ENCODE results near the gene SLC45A1. TPM values are rescaled to one million over a fixed set of nuclear protein-coding genes. Genes with fewer than 3 reads are reported as not detected.

Gene SLC45A1
- total RNA-seq, 4 donors from 2014 or later: 0.51 to 13.8 (median 7.4) TPM

DNA sequence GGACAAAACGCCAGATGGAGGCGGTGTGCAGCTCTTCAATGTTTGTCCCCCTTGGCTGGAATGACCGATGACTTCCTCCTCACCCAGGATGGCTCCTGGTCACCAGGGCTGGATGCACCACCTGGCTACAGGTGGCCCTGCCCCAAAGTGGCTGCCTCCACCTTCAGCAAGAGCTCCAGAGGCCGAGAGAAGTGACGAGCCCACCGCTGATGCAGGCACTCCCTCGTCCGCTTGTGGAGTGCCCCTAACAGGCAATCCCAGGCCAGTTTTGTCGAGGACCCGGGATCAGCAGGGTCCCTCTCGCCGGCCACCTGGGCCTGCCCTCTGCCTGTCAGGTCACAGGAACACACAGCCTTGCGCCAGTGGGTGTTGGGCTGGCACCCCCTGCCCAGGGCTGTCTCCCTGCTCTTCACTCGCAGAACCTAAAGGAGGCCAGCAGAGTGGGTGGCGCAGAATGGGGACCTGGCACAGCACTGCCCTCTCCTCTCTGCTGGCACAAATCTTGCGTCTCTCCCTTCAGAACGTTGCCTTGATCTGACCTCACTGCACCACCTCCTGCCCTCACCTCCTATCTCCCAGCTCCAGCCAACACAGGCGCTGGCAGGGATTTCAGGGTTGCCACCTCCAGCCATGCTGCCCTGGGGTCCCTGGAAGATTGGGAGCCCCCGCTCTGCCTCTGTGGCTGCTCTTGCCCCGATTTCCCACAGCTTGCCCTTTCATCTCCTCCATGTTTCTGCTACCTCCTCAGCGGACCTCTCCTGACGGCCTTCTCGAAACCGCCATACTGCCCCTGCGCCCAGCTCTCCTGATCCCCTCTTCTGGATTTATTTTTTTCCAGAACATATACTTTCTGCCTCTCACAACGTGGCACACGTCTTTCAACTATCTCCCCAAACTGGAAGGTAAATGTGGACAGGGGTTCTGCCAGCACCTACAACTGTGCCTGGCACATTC is 38.6 kb downstream of the SLC45A1 start:
- intact Hi-C loops (cut with DNase I; ENCODE audit: low total_unique reads): no loop called here
- TF ChIP-seq, protein P1, sequence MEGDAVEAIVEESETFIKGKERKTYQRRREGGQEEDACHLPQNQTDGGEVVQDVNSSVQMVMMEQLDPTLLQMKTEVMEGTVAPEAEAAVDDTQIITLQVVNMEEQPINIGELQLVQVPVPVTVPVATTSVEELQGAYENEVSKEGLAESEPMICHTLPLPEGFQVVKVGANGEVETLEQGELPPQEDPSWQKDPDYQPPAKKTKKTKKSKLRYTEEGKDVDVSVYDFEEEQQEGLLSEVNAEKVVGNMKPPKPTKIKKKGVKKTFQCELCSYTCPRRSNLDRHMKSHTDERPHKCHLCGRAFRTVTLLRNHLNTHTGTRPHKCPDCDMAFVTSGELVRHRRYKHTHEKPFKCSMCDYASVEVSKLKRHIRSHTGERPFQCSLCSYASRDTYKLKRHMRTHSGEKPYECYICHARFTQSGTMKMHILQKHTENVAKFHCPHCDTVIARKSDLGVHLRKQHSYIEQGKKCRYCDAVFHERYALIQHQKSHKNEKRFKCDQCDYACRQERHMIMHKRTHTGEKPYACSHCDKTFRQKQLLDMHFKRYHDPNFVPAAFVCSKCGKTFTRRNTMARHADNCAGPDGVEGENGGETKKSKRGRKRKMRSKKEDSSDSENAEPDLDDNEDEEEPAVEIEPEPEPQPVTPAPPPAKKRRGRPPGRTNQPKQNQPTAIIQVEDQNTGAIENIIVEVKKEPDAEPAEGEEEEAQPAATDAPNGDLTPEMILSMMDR (IDR thresholded peaks at IDR 0.05): no peak
- no peak for TF ChIP-seq POLR2A (IDR thresholded peaks at IDR 0.05)
- H3K9me3 ChIP-seq: no peaks in the 10 kb centered on the region
- no peaks in the 10 kb centered on the region for H3K27me3 ChIP-seq
- H3K4me1 ChIP-seq: no peaks in the 10 kb centered on the region
- H3K36me3 ChIP-seq: no peaks in the 10 kb centered on the region
- peak in 1 of 2 donors; percentile 14 for DNase-seq
- H3K4me3 ChIP-seq: no peak overlapping the region
- H3K27ac ChIP-seq: peak overlapping the region; percentile 27 to 38

DNA sequence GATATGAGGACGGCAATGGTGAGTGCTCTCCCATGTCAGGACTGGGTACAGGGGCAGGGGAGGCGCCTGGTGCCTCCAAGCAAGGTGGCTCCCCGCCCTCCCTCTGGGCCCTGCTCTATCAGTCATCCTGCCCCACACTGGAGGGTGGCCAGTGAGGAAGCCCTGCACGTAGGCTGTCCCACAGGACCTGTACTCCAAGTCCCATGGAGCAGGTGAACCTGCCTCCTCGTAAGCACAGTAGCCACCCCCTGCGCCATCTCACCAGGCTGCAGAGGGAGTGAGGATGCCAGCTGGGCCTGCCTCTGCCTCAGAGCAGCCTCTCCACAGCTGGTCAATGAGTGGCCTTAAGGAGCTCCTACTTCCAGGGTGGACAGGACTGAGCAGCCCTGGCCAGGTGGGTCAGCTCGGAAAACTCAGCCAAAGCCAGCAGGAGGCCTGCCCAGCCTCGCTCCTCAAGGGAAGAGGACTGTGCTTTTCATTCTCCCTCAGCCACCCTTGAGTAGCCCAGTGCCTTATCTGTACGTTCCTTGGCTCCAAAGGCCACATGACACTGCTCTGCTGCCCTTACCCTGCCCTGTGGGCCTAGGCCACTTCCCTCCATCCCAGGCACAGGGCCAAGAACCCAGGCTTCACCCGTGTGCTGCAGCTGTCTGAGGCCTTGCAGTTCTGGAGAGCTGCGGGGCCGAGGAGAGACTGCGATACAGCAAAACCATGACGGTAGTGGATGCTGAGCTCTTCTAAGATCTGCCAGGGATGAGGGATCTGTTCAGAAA is 39.6 kb downstream of the SLC45A1 start:
- Histone ChIP-seq H3K4me3 (no peak overlapping the region), H3K27me3 (no peaks in the 10 kb centered on the region), H3K36me3 (no peaks in the 10 kb centered on the region), H3K9me3 (no peaks in the 10 kb centered on the region), H3K27ac (peak overlapping the region; percentile 7 to 56), H3K4me1 (no peaks in the 10 kb centered on the region)
- peak in 1 of 2 donors; percentile 13 for DNase-seq
- no peak for TF ChIP-seq POLR2A (IDR thresholded peaks at IDR 0.05)
- TF ChIP-seq, protein P1 (IDR thresholded peaks at IDR 0.05): no peak
- intact Hi-C loops (cut with DNase I; ENCODE audit: low total_unique reads): no loop called here

DNA sequence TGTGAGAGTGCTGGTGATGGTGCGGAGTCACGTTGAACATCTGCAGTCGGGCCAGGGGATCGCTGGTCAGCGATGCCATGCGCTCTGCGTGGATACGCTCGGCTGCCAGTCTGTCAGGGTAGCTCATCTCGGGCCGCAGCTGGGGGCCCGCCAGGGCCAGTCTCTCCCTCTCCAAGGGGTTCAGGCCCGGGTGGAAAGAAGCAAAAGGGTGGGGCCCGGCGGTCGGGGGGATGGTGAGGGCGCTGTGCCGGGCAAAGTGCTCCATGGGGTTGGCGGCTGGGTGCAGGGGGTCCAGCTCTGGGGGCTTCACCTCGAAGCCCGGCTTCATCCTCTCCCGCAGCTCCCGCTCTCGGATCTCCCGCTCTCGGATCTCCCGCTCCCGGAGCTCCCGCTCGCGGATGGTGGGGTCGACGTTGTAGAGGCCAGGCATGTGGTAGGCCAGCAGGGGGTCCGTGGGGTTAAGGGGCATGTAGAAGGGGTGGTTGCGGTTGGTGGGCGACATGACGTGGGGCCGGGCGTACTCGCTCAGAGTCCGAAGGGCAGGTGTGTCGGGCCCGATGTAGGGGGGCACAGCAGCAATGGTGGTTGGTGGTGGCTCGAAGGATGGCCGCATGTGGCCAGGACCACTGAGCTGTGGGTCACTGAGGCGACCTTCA is 40.5 kb downstream of the SLC45A1 start:
- no peak overlapping the region for H3K4me3 ChIP-seq
- no peaks in the 10 kb centered on the region for H3K36me3 ChIP-seq
- no peaks in the 10 kb centered on the region for H3K9me3 ChIP-seq
- no peaks in the 10 kb centered on the region for H3K4me1 ChIP-seq
- H3K27me3 ChIP-seq: no peaks in the 10 kb centered on the region
- intact Hi-C loops (cut with DNase I; ENCODE audit: low total_unique reads): no loop called here
- no peak for TF ChIP-seq POLR2A (IDR thresholded peaks at IDR 0.05)
- TF ChIP-seq, protein P1 (IDR thresholded peaks at IDR 0.05): no peak
- DNase-seq: peak in 1 of 2 donors; percentile 18
- H3K27ac ChIP-seq: peak overlapping the region in 1 of 2 donors; percentile 56

DNA sequence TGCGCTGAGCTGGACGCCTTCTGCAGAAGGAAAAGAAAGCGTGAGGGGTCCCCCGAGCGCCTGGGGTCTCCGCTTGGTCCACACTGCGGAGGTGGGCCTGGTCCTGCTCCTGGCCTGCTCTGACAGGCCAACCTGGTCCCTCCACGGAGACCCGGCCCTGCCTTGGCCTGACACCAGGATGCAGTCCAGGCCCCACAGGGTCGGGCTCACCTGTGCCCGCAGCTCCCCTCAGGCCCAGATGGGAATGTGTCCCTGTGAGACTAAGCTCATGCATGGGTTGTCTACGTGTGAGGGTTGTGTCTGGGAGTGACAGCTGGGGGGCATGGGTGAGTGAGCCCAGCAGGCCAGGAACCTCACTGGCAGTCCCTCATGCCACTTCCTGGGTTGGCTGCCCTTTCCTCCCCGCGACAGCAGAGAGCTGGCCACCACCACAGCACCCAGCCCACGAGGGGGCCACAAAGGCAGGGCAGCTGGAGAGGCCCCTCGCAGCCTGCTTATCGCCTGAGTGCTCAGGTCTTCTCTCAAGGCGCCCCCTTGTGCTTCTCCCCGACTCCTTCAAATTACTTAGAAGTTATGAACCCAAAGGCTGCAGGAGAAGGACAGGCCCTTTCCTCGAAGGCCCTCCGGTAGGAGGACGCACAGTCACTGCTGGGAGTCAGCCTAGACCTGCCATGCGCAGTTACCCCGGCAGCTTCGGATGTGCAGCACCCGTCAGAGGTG is 41.1 kb downstream of the SLC45A1 start:
- Histone ChIP-seq H3K4me1 (peaks cover 0 to 3% of the 10 kb centered on the region in 2 donors), H3K36me3 (no peaks in the 10 kb centered on the region), H3K4me3 (no peak overlapping the region), H3K9me3 (no peaks in the 10 kb centered on the region), H3K27me3 (no peaks in the 10 kb centered on the region), H3K27ac (peak overlapping the region in 1 of 2 donors; percentile 56)
- intact Hi-C loops (cut with DNase I; ENCODE audit: low total_unique reads): no loop called here
- peak in 1 of 2 donors; percentile 13 for DNase-seq
- TF ChIP-seq POLR2A (IDR thresholded peaks at IDR 0.05): no peak
- TF ChIP-seq, protein P1 (IDR thresholded peaks at IDR 0.05): no peak

Data from uterus (tissue), 4 donors.